Chondrocyte (in vitro differentiated cells): ENCODE results near the gene DEFB129. TPM values are rescaled to one million over a fixed set of nuclear protein-coding genes. Genes with fewer than 3 reads are reported as not detected.
"Not testable (repeated sequence)": the region's sequence is repeated elsewhere in the genome, so short reads cannot be mapped to it uniquely, and the experiment has no call there.

Experiments used
- DNase-seq: peaks from one replicate; pipeline ENCODE4 v3.0.0; 2021; ENCODE audit warnings: mixed read lengths, low spot score
- H3K27ac Mint-ChIP-seq: one replicate; pipeline ENCODE4 v1.8.0; 2021; ENCODE audit warnings: mild to moderate bottlenecking, moderate library complexity, mixed read lengths; ENCODE audit not compliant: unreplicated experiment
- H3K27me3 Mint-ChIP-seq: 2 replicates; pipeline ENCODE4 v1.8.0; 2021; ENCODE audit warnings: low read depth, mixed read lengths
- H3K36me3 Mint-ChIP-seq: 2 replicates; pipeline ENCODE4 v1.8.0; 2021; ENCODE audit warnings: low read depth, mixed read lengths
- H3K4me1 Mint-ChIP-seq: 2 replicates; pipeline ENCODE4 v1.8.0; 2021; ENCODE audit warnings: low read depth, mild to moderate bottlenecking, mixed read lengths
- H3K4me3 Mint-ChIP-seq: one replicate; pipeline ENCODE4 v1.8.0; 2021; ENCODE audit warnings: mild to moderate bottlenecking, moderate library complexity, mixed read lengths; ENCODE audit not compliant: unreplicated experiment
- H3K9me3 Mint-ChIP-seq: 2 replicates; pipeline ENCODE4 v1.8.0; 2021; ENCODE audit warnings: low read depth, mixed read lengths
- total RNA-seq: library from RNA; stranded (reverse); gene quantifications from 3 replicates; pipeline ENCODE4 v1.2.1, GENCODE V29; 2021
- TF ChIP-seq, protein P1 (sequence below): fragments of 200-600 bp; sonication (generic); IDR thresholded peaks from 2 replicates; pipeline ENCODE4 v1.5.0; 2021; ENCODE audit warnings: antibody characterized with exemption, mild to moderate bottlenecking, moderate library complexity

The DEFB129 gene
- total RNA-seq, 1 donor from 2014 or later = not detected

DNA sequence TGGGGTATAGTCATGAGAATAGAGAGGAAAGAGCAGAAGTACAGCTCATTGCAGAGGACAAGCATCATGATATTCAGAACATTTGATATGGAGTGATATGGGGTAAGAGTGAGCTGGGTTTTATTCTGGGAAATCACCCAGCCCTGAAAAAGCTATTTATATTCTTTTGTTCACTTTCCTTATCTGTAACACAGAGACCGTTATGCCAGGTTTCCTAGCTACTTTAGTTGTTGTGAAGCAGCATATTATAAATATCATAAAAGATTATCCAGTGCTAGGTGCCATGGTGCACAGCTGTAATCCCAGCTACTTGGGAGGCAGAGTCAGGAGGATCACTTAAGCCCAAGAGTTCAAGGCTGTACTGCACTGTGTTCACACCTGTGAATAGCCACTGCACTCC is 9.8 kb upstream of the DEFB129 start:
- TF ChIP-seq, protein P1, sequence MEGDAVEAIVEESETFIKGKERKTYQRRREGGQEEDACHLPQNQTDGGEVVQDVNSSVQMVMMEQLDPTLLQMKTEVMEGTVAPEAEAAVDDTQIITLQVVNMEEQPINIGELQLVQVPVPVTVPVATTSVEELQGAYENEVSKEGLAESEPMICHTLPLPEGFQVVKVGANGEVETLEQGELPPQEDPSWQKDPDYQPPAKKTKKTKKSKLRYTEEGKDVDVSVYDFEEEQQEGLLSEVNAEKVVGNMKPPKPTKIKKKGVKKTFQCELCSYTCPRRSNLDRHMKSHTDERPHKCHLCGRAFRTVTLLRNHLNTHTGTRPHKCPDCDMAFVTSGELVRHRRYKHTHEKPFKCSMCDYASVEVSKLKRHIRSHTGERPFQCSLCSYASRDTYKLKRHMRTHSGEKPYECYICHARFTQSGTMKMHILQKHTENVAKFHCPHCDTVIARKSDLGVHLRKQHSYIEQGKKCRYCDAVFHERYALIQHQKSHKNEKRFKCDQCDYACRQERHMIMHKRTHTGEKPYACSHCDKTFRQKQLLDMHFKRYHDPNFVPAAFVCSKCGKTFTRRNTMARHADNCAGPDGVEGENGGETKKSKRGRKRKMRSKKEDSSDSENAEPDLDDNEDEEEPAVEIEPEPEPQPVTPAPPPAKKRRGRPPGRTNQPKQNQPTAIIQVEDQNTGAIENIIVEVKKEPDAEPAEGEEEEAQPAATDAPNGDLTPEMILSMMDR = no peak
- no peaks in the 10 kb centered on the region for H3K36me3 Mint-ChIP-seq
- peaks cover 45% of the 10 kb centered on the region for H3K27me3 Mint-ChIP-seq
- H3K27ac Mint-ChIP-seq = no peak overlapping the region
- DNase-seq = no peak
- no peak overlapping the region for H3K4me3 Mint-ChIP-seq
- H3K4me1 Mint-ChIP-seq = no peaks in the 10 kb centered on the region
- H3K9me3 Mint-ChIP-seq = no peaks in the 10 kb centered on the region

DNA sequence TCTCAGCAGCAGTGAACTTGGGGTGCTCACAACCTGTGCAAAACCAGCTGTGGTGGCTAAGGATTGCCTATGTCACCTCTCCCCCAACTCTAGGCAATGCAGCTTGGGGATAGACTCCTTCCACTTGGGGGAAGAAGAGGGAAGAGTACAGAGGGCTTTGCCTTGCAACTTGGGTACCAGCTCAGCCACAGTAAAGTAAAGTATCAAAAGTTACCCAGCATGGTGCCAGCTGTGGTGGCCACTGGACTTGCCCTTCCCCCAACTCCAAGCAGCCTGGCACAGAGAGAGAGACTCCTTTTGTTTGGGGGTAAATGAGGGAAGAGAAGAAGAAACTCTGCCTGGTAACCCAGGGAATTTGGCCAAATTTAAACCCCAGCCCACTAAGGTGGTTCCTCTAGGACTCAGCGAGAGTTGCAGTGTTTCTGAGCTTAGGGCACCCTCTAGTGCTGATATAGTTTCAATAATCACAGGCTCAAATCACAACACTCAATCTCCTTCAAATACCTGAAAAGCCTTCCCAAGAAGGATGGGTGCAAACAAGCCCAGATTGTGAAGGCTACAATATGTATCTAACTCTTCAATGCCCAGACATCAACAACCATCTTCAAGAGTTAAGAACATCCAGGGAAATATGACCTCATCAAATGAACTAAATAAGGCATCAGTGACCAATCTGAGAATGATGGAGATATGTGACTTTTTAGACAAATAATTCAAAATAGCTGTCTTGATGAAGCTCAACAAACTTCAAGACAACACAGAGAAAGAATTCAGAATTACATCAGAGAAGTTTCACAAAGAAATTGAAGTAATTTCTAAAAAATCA is 7.6 kb upstream of the DEFB129 start:
- peaks cover 45% of the 10 kb centered on the region for H3K27me3 Mint-ChIP-seq
- H3K9me3 Mint-ChIP-seq = no peaks in the 10 kb centered on the region
- no peak overlapping the region for H3K27ac Mint-ChIP-seq
- TF ChIP-seq, protein P1 = peak; percentile 70
- no peak overlapping the region for H3K4me3 Mint-ChIP-seq
- no peaks in the 10 kb centered on the region for H3K36me3 Mint-ChIP-seq
- DNase-seq = no peak
- no peaks in the 10 kb centered on the region for H3K4me1 Mint-ChIP-seq

DNA sequence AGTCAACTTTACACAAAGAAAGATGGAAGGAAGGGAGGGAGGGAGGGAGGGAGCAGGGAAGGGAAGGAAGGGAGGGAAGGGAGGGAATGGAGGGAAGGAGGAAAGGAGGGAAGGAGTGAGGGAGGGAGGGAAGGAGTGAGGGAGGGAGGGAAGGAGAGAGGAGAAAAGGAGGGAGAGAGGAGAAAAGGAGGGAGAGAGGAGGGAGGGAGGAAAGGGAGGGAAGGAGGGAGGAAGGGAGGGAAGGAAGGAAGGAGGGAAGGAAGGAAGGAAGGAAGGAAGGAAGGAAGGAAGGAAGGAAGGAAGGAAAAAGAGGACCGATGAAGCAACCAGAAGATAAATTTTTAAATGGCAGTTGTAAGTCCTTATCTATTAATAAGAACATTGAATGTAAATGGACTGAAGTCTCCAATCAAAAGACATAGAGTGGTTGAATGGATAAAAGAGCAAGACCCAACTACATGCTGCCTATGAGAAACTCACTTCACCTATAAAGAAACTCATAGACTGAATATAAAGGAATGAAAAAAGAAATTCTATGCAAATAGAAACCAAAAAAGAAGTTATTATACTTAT is 5.7 kb upstream of the DEFB129 start:
- H3K9me3 Mint-ChIP-seq = no peaks in the 10 kb centered on the region
- TF ChIP-seq, protein P1 = no peak
- peaks cover 50% of the 10 kb centered on the region for H3K27me3 Mint-ChIP-seq
- H3K27ac Mint-ChIP-seq = no peak overlapping the region
- H3K4me3 Mint-ChIP-seq = no peak overlapping the region
- H3K36me3 Mint-ChIP-seq = no peaks in the 10 kb centered on the region
- H3K4me1 Mint-ChIP-seq = no peaks in the 10 kb centered on the region
- DNase-seq = no peak

DNA sequence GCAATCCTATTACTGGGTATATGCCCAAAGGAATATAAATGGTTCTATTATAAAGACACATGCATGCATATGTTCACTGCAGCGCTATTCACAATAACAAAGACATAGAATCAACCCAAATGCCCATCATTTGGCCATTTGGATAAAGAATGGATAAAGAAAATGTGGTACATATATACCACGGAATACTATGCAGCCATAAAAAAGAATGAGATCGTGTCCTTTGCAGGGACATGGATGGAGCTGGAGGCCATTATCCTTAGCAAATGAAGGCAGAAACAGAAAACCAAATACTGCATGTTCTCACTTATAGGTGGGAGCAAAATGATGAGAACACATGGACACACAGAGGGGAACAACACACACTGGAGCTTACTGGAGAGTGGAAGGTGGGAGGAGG is 1.2 kb upstream of the DEFB129 start:
- not testable (repeated sequence) for H3K4me1 Mint-ChIP-seq, H3K4me3 Mint-ChIP-seq, H3K27ac Mint-ChIP-seq, H3K36me3 Mint-ChIP-seq, DNase-seq, H3K9me3 Mint-ChIP-seq
- H3K27me3 Mint-ChIP-seq = peaks cover 48% of the 10 kb centered on the region

DNA sequence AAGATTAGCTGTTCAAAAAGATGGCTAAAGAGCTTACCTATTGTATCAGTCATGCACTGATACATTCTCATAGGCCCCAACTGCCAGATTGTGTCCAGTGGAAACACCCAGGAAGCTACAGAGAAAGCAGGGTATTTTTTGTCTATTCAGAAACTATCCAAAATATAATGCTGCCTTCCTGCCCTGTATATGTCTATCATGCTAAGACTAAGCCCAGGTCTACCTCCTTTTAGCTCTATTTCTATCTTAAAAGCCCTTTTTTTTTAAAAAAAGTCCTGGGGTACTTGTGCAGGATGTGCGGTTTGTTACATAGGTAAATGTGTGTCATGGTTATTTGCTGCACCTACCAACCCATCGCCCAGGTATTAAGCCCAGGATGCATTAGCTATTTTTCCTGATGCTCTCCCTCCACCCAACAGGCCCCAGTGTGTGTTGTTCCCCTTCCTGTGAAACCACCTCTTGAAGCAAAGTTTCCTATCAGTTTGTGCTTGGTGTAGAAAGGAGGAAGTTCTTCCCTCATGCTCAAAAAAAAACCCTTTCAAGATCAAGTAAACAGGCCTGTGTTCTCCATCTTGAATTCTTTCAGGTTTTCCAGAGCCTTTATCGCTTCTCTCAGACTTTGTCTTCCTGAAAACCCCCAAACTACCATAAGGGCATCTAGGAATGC is 514 bp downstream of the DEFB129 start:
- Mint-ChIP-seq H3K27ac (no peak overlapping the region), H3K4me1 (no peaks in the 10 kb centered on the region), H3K36me3 (no peaks in the 10 kb centered on the region), H3K9me3 (peaks cover 3% of the 10 kb centered on the region), H3K4me3 (no peak overlapping the region), H3K27me3 (peaks cover 42% of the 10 kb centered on the region)
- no peak for DNase-seq
- TF ChIP-seq, protein P1 = no peak
